GM20431 (cell line): ENCODE measurements around the gene PMCH.
"Not testable (repeated sequence)": the region's sequence is repeated elsewhere in the genome, so short reads cannot be mapped to it uniquely, and the experiment has no call there.

Experiments
- in situ Hi-C: fragments of 300-500 bp; cut with MseI, MboI; formaldehyde crosslinking; loops from one replicate; pipeline ENCODE4 v1.15.0; 2020; ENCODE audit warnings: low sequenced_read_pairs; ENCODE audit not compliant: unreplicated experiment

PMCH gene

DNA sequence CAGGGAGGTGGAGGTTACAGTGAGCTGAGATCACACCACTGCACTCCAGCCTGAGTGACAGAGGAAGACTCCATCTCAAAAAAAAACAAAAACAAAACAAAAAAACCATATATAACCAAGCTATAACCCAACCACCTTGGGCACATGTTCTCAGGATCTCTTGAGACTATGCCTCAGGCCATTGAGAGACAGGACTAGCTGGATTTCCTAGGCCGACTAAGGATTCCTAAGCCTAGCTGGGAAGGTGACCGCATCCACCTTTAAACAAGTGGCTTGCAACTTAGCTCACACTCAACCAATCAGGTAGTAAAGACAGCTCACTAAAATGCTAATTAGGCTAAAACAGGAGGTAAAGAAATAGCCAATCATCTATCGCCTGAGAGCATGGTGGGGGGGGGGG lies 42.4 kb downstream of the PMCH start:
- in situ Hi-C loops = loop anchor here (25.0 kb wide), 1 partner anchor 332 kb away; the partner anchor contains the start of gene IGF1

DNA sequence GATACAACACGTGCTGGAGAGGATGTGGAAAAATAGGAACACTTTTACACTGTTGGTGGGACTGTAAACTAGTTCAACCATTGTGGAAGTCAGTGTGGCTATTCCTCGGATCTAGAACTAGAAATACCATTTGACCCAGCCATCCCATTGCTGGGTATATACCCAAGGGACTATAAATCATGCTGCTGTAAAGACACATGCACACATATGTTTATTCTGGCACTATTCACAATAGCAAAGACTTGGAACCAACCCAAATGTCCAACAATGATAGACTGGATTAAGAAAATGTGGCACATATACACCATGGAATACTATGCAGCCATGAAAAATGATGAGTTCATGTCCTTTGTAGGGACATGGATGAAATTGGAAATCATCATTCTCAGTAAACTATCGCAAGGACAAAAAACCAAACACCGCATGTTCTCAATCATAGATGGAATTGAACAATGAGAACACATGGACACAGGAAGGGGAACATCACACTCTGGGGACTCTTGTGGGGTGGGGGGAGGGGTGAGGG lies 50.5 kb downstream of the PMCH start:
- in situ Hi-C loops = not testable (repeated sequence)
